Activated T-cell treated with anti-CD3 and anti-CD28 coated beads, Interleukin-2, amount 50 U/mL, for 1 hour (primary cell): Measurements from ENCODE around the gene CACNG4.

Experiments used
- DNase-seq: peaks from one replicate; pipeline ENCODE4 v3.0.0-alpha.2; 2020

The CACNG4 gene

DNA sequence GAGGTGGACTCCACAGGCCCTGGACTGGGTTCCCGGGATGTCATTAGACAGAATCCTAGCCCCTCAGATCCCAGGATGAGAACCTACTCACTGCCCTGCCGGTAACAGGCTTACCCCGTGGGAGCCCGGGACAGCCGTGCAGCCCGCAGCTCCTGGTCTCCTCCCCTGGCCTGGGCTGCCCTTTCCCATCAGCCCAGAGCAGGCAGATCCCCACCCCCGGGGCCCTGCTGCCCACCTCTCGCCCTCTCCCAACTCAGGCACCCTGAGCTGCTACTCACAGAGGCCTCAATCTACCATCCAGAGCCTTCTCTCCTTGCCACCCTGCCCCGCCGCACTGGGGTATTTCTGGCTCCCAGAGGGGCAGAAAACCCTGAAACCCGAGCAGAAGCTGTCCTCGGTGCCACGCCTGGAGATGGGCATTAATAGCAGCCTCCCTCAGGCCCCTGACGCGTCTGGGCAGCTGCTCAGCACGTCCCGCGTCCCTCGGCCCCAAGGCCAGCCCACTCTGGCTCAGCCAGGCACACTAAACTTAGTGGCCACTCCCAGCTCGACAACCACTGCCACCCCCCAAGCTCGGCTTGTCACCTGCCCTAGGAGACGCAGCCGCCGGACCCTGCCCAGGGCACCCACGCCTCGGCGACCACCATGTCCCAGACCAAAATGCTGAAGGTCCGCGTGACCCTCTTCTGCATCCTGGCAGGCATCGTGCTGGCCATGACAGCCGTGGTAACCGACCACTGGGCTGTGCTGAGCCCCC, 79.7 kb downstream of the CACNG4 start, which contains the start of gene CACNG1:
TSS of gene CACNG1 (plus strand) at position 539 of the 757 bp plus-strand sequence. CDS start at position 646, 107 bp downstream.
- DNase-seq: no peak

DNA sequence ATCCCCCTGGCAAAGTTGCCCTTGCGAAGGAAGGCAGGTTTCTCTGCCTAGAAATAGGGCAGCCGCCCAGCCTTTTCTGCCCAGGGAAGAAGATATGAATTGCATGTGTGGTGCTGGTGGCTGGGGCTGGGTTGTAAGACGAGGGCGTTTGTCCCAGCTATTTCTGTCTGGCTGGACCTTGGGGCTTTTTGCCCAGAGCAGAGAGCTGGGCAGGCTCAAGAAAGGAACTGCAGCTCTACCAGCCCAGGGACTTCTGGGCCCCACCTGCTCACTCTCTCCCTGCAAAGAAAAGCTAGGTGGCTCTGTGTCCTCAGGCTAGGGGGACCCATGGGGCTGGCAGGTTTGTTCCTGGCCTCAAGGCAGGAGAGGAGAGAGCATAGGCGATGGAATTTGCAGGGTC, 80.4 kb downstream of the CACNG4 start:
- no peak for DNase-seq

DNA sequence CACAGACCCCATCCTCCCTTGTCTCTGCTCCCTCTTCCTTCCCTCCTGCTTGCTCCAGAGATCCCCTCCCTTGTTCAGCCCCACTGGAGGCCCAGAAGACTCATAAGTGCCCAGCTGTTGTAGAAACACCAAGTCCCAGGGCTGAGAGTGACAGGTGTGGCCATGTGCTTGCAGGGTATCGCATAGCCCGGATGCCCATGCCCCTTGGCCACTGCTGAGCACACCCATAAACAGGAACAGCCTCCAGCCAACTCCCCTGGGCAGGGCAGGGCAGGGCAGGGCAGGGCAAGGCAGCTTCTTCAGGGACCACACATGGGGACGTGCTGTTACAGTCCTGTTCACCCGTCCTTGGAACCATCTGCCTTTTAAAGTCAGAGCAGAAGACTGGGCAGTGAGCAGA, 81.9 kb downstream of the CACNG4 start:
- DNase-seq: no peak

- no peak for DNase-seq
Measured at GRCh38 chr17:67047382-67047781, 82.9 kb downstream of the CACNG4 start.

- no peak for DNase-seq
Measured at GRCh38 chr17:67049025-67049739, 84.7 kb downstream of the CACNG4 start.

DNA sequence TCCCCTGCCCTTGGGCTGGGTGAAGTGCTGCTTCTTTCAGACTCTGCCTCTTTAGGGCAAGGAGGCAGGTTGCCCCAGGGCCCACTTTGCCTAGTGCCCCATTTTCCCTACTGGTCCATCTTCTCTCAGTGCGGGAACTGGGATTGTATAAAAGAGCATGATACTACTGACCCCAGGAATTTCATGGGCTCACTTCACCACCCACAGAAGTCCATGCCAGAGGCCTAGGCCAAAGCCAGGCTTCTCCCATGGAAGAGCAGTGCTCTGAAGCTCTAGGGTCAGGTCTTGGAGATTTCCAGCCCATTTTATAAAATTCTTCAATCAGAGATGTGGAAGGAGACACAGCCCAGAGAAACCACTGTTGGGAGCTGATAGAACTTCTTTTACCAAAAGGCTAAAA, 85.6 kb downstream of the CACNG4 start:
- no peak for DNase-seq

DNA sequence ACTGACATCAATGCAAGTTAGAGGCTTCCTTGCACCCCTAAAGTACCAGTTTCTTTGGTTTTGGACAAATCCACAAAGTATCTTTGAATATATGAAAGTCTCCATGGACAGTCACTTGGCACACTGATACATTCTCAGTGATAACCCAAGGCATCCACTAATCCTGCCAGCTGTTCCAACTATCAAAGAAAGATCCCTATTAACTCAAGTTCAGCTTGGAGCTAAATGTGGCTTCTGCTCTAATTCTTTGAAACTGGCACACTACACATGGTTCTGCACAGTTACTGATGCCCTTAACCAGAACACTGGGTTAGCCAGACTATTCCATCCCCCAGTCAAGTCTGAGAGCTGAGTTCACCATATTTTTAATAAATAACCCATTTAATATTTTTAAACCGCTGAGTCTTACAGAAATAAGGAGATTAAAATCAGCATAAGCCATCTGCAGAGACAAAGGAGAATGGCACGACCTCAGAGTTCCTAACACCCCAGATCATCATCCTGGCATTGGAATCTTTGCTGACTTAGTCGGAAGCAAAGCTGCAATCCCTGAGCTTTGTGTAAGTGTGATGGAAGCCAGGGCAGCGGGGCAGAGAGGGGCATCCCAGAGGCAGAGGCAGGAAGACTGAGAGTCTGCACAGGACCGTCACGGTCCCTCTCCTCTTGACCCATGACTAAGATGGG, 86.1 kb downstream of the CACNG4 start:
- no peak for DNase-seq

DNA sequence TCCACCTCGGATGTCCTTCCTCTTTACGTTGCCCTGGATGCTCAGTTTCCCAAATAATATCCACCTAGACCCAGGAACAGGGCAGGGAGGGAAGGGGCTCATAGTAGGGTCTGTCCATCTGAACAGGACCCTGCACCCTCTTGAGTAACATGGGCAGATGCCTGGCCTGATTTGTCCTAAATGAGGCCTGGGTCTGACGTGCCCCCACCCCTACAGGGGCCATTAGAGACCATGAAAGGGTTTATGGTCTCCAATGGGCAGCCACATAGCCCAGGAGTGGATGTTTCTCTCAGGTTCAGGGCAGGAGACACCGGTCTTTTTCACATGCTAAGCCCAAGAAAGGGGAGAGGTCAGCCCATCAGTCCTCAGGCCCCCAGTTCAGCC, 86.6 kb downstream of the CACNG4 start:
- no peak for DNase-seq

- no peak for DNase-seq
Measured at GRCh38 chr17:67051837-67052236, 87.3 kb downstream of the CACNG4 start.

DNA sequence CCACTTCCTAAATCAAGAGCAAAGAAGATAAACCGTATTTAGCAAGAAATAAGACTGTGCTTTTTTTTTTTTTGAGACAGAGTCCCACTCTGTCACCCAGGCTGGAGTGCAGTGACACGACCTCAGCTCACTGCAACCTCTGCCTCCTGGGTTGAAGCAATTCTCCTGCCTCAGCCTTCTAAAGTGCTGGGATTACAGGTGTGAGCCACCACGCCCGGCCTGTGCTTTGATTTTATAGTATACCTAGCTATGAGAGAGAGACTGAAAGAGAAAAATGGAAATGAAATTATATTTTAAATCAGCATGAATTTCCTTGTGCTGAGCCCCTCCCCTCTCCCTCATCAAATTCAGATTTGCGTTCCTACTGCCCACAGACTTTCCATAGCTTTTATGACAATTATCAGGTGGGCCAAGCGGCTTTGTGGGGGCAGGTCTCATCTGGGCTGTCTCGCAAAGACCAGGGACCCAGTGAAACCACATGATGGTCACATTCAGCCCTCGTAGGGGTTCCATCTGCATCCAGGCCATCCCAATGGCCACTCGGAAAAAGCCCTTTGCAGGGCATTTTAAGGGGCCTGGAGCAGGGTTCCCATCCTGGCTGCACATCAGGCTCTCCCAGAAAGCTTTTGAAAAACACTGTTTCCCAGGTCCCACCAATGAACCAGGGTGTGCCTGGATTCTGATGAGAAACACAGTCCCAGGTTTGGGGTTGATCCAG, 88.4 kb downstream of the CACNG4 start:
- DNase-seq: no peak

DNA sequence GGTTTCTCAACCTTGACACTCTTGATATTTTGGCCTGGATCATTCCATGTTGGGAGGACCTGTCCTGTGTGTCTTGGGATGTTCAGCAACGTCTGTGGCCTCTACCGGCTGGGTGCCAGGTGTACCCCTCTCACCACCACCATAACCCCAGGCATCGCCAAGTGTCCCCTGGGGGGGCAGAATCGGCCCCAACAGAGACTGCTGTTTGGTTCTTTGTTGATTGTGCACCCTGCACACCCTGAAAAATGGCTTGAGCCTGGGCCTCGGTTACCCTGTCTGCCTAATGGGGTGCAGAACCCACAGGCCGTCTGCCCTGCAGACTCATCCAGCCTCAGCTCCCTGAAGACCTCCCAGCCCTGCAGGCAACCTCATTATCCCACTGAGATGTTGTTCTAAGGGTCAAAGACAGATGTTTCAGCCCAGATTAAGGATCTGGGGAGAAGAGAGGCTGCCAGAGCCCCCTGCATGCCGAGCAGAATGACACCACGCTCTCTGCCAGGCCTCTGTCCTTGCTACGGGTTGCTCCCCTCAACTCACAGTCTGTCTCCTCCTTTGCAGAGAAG, 89.0 kb downstream of the CACNG4 start:
- DNase-seq: no peak

- no peak for DNase-seq
Measured at GRCh38 chr17:67054011-67054591, 89.6 kb downstream of the CACNG4 start.

DNA sequence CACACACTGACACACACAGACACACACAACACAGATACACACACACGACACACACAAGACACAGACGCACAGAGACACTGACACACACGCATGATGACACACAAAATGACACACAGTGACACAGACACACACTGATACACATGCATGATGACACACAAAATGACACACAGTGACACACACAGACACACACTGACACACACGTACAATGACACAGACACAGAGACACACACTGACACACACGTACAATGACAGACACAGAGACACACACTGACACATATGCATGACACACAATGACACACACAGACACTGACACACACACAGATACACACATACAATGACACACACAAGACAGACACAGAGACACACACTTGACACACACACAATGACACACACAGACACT, 90.1 kb downstream of the CACNG4 start:
- no peak for DNase-seq

DNA sequence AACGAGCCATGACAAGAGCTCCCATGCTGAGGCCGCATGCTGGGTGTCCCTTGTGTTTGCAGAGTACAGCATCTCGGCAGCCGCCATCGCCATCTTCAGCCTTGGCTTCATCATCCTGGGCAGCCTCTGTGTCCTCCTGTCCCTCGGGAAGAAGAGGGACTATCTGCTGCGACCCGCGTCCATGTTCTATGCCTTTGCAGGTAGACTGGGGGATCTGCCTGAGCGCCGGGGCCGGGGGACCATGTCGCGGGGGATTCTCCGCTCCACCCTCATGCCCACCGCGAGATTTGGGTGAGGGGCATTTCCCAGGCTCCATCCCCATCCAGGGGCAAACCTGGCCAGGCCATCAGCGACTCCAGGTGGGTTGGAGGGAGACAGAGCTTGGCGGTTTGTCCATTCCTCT, 90.5 kb downstream of the CACNG4 start:
- DNase-seq: no peak

DNA sequence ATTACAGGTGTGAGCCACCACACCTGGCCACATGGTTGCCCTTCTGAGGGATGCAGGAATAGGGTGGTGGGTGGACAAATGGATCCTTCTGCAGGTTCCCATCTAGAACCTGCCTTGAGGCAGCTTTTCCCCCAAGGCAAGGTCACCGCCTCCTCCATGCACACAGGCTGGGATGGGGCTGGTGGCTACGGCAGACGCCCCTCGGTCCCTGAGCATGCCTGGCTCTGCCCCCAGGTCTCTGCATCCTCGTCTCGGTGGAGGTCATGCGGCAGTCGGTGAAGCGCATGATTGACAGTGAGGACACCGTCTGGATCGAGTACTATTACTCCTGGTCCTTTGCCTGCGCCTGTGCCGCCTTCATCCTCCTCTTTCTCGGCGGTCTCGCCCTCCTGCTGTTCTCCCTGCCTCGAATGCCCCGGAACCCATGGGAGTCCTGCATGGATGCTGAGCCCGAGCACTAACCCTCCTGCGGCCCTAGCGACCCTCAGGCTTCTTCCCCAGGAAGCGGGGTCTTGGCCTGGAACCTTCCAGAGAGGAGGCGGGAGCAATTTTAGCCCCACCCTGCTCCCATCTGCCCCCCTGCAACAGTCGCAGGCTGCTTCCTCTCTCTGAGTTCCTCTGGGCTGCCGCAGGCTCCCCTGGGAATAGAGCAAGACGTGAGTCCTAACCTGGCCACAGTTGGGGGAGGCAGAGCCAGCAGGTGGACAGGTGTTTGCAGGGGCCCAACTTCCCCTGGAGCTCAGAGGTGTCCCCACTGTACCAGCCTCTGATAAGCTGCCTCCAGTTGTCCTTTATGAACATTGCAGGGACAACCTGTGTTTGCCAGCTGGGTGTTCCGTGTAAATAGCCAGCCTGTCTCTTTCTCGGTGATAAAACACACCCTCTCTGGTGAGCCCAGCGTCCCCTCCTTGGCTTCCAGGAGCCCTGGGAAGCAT, 91.6 kb downstream of the CACNG4 start:
- DNase-seq: no peak

GRCh38 chr17:67056746-67057490, 92.4 kb downstream of the CACNG4 start:
- DNase-seq: no peak

GRCh38 chr17:67058036-67058435, 93.5 kb downstream of the CACNG4 start:
- DNase-seq: no peak

GRCh38 chr17:67059372-67059771, 94.9 kb downstream of the CACNG4 start:
- no peak for DNase-seq

- DNase-seq: no peak
Measured at GRCh38 chr17:67063141-67063540, 98.6 kb downstream of the CACNG4 start.

DNA sequence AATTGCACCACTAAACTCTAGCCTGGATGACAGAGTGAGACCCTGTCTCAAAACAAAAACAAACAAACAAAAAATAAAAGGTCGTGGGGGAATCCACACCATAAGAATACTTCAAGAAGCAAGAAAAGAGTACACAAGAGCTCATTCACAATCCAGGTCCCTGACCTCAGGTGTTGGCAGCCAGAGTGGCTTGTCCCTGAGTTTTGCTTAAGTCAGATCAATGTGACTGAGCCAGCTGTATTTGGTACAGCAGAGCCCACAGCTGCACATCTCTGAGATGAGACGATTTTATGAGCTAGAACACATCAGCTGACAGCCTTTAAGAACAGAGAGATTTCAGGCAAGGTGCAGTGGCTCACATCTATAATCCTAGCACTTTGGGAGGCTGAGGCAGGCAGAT, 102.2 kb downstream of the CACNG4 start:
- no peak for DNase-seq
